T47D (cell line): ENCODE data around the gene UBE2E3.

Experiments
- DNase-seq, 2 experiments: peaks; one replicate each; pipeline versions ENCODE4 v3.0.0 to v3.0.0-alpha.2; 2011 to 2012; ENCODE audit warnings: low read depth in 1 of 2, low spot score in 1 of 2
- JUND ChIP-seq: IDR thresholded peaks from 2 replicates; pipeline ENCODE4 v1.6.1; 2012; ENCODE audit warnings: low read depth
- in situ Hi-C: cut with HindIII; loops from 2 replicates; pipeline ENCODE4 v1.10.0; 2016; ENCODE audit warnings: low sequenced_read_pairs, low pct_unique_long_range_greater_than_20kb

Gene UBE2E3

DNA sequence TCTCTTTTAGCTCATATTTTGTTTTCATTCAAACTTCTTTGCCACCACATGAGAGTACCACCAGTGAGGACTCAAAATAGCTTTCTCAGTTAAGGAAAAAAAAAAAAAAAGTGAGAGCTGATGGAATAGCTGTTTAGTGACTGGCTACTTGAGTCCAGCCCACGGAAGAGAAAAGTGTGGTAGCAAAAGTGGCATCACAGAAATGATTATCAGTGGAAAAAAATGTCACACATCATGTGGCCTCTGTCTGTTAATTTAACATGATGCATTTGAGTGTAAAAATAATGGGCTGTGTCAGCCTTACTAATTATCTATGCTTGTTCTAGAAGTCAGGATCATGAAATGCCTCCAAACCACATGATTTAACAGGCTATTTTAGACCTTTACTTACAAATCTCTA is 132.5 kb downstream of the UBE2E3 start:
- TF ChIP-seq JUND: no peak
- DNase-seq: no peak
- in situ Hi-C loops: no loop called here
